Large intestine (tissue), 3 donors: ENCODE results near the gene SYCE3. TPM values are rescaled to one million over a fixed set of nuclear protein-coding genes. Genes with fewer than 3 reads are reported as not detected.
A peak's percentile ranks its signal among the peaks of the same experiment; 100 is the strongest.

Experiments
- DNase-seq, 2 donors: peaks; one replicate each; pipeline versions ENCODE4 v3.0.0 to v3.0.0-alpha.2; 2013
- H3K27ac ChIP-seq: one replicate; pipeline ENCODE4 v1.5.1; 2013; ENCODE audit warnings: low read length
- H3K27me3 ChIP-seq: 2 replicates; pipeline ENCODE4 v1.6.1; 2013; ENCODE audit warnings: low read length; ENCODE audit not compliant: control insufficient read depth, insufficient read depth
- H3K36me3 ChIP-seq: 2 replicates; pipeline ENCODE4 v1.6.1; 2013; ENCODE audit warnings: low read length; ENCODE audit not compliant: control insufficient read depth, insufficient read depth
- H3K4me1 ChIP-seq: one replicate; pipeline ENCODE4 v1.6.1; 2013; ENCODE audit warnings: low read length; ENCODE audit not compliant: control insufficient read depth, insufficient read depth
- H3K4me3 ChIP-seq: one replicate; pipeline ENCODE4 v1.5.1; 2013; ENCODE audit warnings: low read length
- H3K9me3 ChIP-seq: one replicate; pipeline ENCODE4 v1.6.1; 2013; ENCODE audit warnings: mild to moderate bottlenecking, low read depth, low read length, moderate library complexity; ENCODE audit not compliant: control insufficient read depth
- WGBS: methylation state at CpG from one replicate; pipeline ENCODE4 v1.1.5; 2013; ENCODE audit warnings: low lambda C conversion rate; ENCODE audit not compliant: insufficient coverage; 5-methylcytosine and 5-hydroxymethylcytosine counted together
- polyA plus RNA-seq: library from polyadenylated mRNA; unstranded; fragments of 120-200 nt; gene quantifications from one replicate; pipeline ENCODE4 v1.2.1, GENCODE V29; 2013

SYCE3 gene
- polyA plus RNA-seq, 1 donor, result not detected

GRCh38 chr22:50606946-50607658 lies 44.4 kb upstream of the SYCE3 start:
- DNase-seq, result no peak
- Histone ChIP-seq H3K27me3 (peaks cover 68% of the 10 kb centered on the region), H3K9me3 (no peaks in the 10 kb centered on the region), H3K27ac (no peak overlapping the region), H3K36me3 (no peaks in the 10 kb centered on the region), H3K4me3 (no peak overlapping the region), H3K4me1 (peaks cover under 1% of the 10 kb centered on the region)
- WGBS, result no CpG with 5 or more reads among the region's 18 CpGs

DNA sequence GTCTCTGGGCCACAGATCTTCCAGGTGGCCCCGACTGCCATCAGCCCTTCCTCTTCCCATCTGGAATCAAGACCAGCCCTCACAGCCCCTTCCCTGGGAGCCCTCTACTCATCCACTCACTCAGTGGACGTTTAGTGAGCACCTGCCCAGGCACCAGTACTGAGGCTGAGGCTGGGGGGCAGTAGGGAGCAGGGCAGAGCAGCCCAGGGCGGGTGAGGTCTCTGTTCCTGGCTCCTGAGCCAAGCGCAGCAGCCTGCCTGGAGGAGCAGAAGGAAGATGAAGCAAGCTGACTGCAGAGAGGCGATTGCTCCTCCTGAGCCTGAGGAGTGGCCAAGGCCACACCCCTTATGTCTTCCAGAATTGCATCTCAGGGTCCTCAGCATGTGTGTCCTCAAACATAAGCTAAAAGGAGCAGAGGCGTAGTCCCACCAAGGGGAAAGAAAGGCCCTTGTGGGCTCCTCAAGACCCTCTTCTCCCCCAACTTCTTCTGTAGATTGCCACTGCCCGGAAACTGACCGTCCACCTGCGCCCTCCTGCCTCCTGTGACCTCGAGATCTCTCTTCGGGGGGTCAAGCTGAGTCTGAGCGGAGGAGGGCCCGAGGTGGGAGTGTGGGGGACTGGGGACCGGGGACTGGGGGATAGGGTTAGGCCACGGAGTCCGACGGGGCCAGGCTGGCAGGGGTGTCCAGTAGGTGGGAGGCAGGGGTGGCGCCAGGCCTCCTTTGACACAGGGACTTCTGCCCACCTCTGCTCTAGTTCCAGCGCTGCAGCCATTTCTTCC lies 43.6 kb upstream of the SYCE3 start:
- no peak for DNase-seq
- no CpG with 5 or more reads among the region's 19 CpGs for WGBS
- no peaks in the 10 kb centered on the region for H3K9me3 ChIP-seq
- no peaks in the 10 kb centered on the region for H3K36me3 ChIP-seq
- H3K4me3 ChIP-seq, result no peak overlapping the region
- H3K27ac ChIP-seq, result no peak overlapping the region
- H3K4me1 ChIP-seq, result no peaks in the 10 kb centered on the region
- peaks cover 73% of the 10 kb centered on the region for H3K27me3 ChIP-seq

- Histone ChIP-seq H3K27me3 (peaks cover 75% of the 10 kb centered on the region), H3K36me3 (no peaks in the 10 kb centered on the region), H3K9me3 (no peaks in the 10 kb centered on the region), H3K4me1 (no peaks in the 10 kb centered on the region), H3K4me3 (no peak overlapping the region), H3K27ac (no peak overlapping the region)
- DNase-seq, result no peak
- no CpG with 5 or more reads among the region's 20 CpGs for WGBS
Measured at GRCh38 chr22:50605613-50606074, 42.9 kb upstream of the SYCE3 start.

GRCh38 chr22:50605002-50605612 lies 42.4 kb upstream of the SYCE3 start:
- WGBS, result no CpG with 5 or more reads among the region's 23 CpGs
- no peak overlapping the region for H3K4me3 ChIP-seq
- DNase-seq, result no peak
- no peaks in the 10 kb centered on the region for H3K9me3 ChIP-seq
- no peaks in the 10 kb centered on the region for H3K4me1 ChIP-seq
- H3K27ac ChIP-seq, result no peak overlapping the region
- H3K27me3 ChIP-seq, result peaks cover 69% of the 10 kb centered on the region
- H3K36me3 ChIP-seq, result no peaks in the 10 kb centered on the region

- Histone ChIP-seq H3K9me3 (peaks cover 5% of the 10 kb centered on the region), H3K27me3 (peaks cover 70% of the 10 kb centered on the region), H3K27ac (no peak overlapping the region), H3K4me1 (no peaks in the 10 kb centered on the region), H3K36me3 (no peaks in the 10 kb centered on the region), H3K4me3 (no peak overlapping the region)
- DNase-seq, result no peak
- no CpG with 5 or more reads among the region's 103 CpGs for WGBS
Measured at GRCh38 chr22:50604256-50605001, 41.7 kb upstream of the SYCE3 start.

DNA sequence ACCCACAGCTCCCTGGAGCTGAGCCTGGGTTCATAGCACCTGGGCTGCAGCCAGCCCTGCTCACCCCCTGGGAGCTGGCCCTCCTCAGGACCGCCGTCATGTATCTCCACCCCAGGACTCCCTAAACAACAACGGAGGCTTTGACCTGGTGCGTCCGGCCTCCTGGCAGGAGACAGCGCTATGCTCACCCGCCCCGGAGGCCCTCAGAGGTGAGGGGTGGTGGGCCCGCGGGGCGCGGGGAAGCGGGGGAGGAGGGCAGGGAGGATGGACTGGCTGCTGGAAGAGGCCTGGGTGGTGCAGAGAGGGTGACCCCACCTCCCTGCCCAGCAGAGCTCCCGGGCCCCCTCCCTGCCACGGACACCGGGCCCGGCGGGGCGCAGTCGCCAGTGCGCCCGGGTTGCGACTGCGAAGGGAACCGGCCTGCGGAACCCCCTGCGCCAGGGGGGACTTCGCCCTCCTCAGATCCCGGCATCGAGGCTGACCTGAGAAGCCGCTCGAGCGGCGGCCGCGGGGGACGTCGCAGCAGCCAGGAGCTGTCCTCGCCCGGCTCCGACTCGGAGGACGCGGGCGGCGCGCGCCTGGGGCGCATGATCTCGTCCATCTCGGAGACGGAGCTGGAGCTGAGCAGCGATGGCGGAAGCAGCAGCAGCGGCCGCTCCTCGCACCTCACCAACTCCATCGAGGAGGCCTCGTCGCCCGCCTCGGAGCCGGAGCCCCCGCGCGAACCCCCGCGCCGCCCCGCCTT lies 41.0 kb upstream of the SYCE3 start:
- H3K36me3 ChIP-seq, result no peaks in the 10 kb centered on the region
- H3K27ac ChIP-seq, result no peak overlapping the region
- no peaks in the 10 kb centered on the region for H3K4me1 ChIP-seq
- WGBS, result no CpG with 5 or more reads among the region's 70 CpGs
- H3K4me3 ChIP-seq, result no peak overlapping the region
- H3K9me3 ChIP-seq, result peaks cover 5% of the 10 kb centered on the region
- no peak for DNase-seq
- H3K27me3 ChIP-seq, result peaks cover 72% of the 10 kb centered on the region

DNA sequence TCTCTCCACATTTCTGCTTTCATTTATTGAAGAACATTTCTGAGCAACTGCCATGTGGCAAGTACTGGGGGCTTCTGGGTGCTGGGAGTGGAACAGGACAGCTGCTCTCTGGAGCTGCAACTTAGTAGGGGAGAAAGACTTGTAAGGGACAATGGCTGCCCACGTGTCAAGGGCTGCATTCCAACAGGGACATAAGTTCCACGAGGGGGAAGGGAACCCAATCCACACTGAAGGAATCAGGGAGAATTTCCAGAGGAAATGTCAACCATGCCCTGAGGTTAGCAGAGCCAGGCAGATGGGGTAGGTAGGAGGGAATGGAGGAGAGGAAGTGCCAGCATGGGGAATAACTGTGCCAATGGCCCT lies 39.6 kb upstream of the SYCE3 start:
- H3K27me3 ChIP-seq, result peaks cover 67% of the 10 kb centered on the region

DNA sequence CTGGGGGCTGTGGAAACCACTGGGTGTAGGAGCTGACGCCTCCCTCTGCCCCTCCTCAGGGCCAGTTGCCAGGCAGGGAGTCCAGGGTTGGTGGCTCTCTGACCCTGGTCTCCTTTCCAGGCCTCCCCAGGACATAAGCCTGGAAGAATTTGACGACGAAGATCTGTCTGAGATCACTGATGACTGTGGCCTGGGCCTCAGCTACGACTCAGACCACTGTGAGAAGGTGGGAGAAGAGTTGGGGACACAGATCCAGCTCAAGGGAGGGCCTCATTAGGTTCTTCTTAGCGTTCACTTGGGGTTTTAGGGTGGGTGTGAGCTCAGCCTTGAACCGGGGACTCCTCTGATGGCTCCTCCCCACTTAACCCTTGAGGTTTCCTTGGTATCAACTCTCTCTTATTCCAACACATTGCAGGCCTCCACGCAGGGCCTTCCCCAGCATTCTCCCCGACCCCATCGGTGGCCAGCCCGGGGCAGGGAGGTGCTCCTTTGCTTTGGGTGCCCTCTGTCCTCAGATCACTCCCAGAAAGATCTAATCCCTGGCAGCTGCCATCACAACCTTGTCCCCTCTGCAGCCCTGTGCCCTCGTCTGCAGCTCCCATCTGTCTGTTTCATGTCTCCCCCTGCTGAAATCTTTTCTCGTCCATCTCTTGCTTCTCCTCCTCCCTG lies 39.1 kb upstream of the SYCE3 start:
- peaks cover 67% of the 10 kb centered on the region for H3K27me3 ChIP-seq
- DNase-seq, result no peak
- H3K4me3 ChIP-seq, result no peak overlapping the region
- no peaks in the 10 kb centered on the region for H3K36me3 ChIP-seq
- no peak overlapping the region for H3K27ac ChIP-seq
- peaks cover 5% of the 10 kb centered on the region for H3K9me3 ChIP-seq
- H3K4me1 ChIP-seq, result no peaks in the 10 kb centered on the region
- no CpG with 5 or more reads among the region's 12 CpGs for WGBS

More for the DNA sequence above, 39.6 kb upstream of the SYCE3 start:
- Histone ChIP-seq H3K4me3 (no peak overlapping the region), H3K36me3 (no peaks in the 10 kb centered on the region), H3K9me3 (peaks cover 5% of the 10 kb centered on the region), H3K27ac (no peak overlapping the region), H3K4me1 (no peaks in the 10 kb centered on the region)
- no peak for DNase-seq
- WGBS, result no CpG with 5 or more reads among the region's 2 CpGs

- H3K4me3 ChIP-seq, result peak overlapping the region; percentile 10
- H3K36me3 ChIP-seq, result no peaks in the 10 kb centered on the region
- no peak overlapping the region for H3K27ac ChIP-seq
- WGBS, result no CpG with 5 or more reads among the region's 52 CpGs
- H3K4me1 ChIP-seq, result no peaks in the 10 kb centered on the region
- peaks cover 63% of the 10 kb centered on the region for H3K27me3 ChIP-seq
- no peak for DNase-seq
- H3K9me3 ChIP-seq, result peaks cover 5% of the 10 kb centered on the region
Measured at GRCh38 chr22:50600967-50601668, 38.4 kb upstream of the SYCE3 start.
